Peyer's patch (tissue), 4 donors: ENCODE measurements around the gene GFOD1. TPM values are rescaled to one million over a fixed set of nuclear protein-coding genes. Genes with fewer than 3 reads are reported as not detected.

Experiments used
- DNase-seq, 3 donors: peaks; one replicate each; pipeline ENCODE4 v3.0.0-alpha.2; 2017 to 2019
- H3K27ac ChIP-seq, 4 donors: fragments of 200-600 bp; sonication (generic); one replicate each; pipeline ENCODE4 v1.5.1; 2016 to 2019
- H3K27me3 ChIP-seq, 2 donors: fragments of 200-600 bp; sonication (generic); one replicate each; pipeline ENCODE4 v1.5.1; 2019
- H3K36me3 ChIP-seq, 3 donors: fragments of 200-600 bp; sonication (generic); one replicate each; pipeline ENCODE4 v1.5.1; 2016 to 2019
- H3K4me1 ChIP-seq, 4 donors: fragments of 200-600 bp; sonication (generic); one replicate each; pipeline ENCODE4 v1.5.1; 2016 to 2019
- H3K4me3 ChIP-seq, 4 donors: fragments of 200-600 bp; sonication (generic); 1 replicate in 3 of 4; 2 replicates in 1 of 4; pipeline ENCODE4 v1.5.1; 2016 to 2019; ENCODE audit warnings: mild to moderate bottlenecking in 1 of 4
- H3K9me3 ChIP-seq, 4 donors: fragments of 200-600 bp; sonication (generic); one replicate each; pipeline ENCODE4 v1.5.1; 2016 to 2019; ENCODE audit warnings: mild to moderate bottlenecking in 1 of 4
- POLR2A ChIP-seq, 2 donors: fragments of 450-650 bp; IDR thresholded peaks; one replicate each; pipeline ENCODE4 v1.5.1; 2017; ENCODE audit warnings: antibody characterized with exemption in 2 of 2, mild to moderate bottlenecking in 2 of 2, moderate library complexity in 2 of 2
- total RNA-seq, 4 donors: library from RNA; depleted of rRNA; stranded (reverse); fragments of >200 nt; gene quantifications; one replicate each; pipeline ENCODE4 v1.1.0, GENCODE V29; 2016
- TF ChIP-seq, protein P1 (sequence below), 6 experiments: fragments of 450-650 bp in 4 of 6; fragments of 200-600 bp in 2 of 6; sonication (generic) in 1 of 6; IDR thresholded peaks; one replicate each; pipeline ENCODE4 v1.5.1; 2017 to 2019; ENCODE audit warnings: antibody characterized with exemption in 6 of 6, mild to moderate bottlenecking in 3 of 6, moderate library complexity in 1 of 6

Gene GFOD1
- total RNA-seq, 4 donors from 2014 or later, result 10.7 to 24.2 (median 17.6) TPM

GRCh38 chr6:13524801-13525508, 37.6 kb upstream of the GFOD1 start:
- DNase-seq, result no peak

GRCh38 chr6:13523826-13524622, 36.6 kb upstream of the GFOD1 start:
- Histone ChIP-seq H3K9me3 (no peaks in the 10 kb centered on the region), H3K27ac (no peak overlapping the region), H3K27me3 (no peaks in the 10 kb centered on the region), H3K36me3 (no peaks in the 10 kb centered on the region), H3K4me1 (peaks cover 0 to 7% (median 1%) of the 10 kb centered on the region in 4 donors), H3K4me3 (no peak overlapping the region)
- no peak for TF ChIP-seq POLR2A (IDR thresholded peaks at IDR 0.05)
- TF ChIP-seq, protein P1, sequence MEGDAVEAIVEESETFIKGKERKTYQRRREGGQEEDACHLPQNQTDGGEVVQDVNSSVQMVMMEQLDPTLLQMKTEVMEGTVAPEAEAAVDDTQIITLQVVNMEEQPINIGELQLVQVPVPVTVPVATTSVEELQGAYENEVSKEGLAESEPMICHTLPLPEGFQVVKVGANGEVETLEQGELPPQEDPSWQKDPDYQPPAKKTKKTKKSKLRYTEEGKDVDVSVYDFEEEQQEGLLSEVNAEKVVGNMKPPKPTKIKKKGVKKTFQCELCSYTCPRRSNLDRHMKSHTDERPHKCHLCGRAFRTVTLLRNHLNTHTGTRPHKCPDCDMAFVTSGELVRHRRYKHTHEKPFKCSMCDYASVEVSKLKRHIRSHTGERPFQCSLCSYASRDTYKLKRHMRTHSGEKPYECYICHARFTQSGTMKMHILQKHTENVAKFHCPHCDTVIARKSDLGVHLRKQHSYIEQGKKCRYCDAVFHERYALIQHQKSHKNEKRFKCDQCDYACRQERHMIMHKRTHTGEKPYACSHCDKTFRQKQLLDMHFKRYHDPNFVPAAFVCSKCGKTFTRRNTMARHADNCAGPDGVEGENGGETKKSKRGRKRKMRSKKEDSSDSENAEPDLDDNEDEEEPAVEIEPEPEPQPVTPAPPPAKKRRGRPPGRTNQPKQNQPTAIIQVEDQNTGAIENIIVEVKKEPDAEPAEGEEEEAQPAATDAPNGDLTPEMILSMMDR (IDR thresholded peaks at IDR 0.05), result no peak
- no peak for DNase-seq

More at GRCh38 chr6:13524801-13525508, 37.6 kb upstream of the GFOD1 start:
- no peak overlapping the region for H3K4me3 ChIP-seq
- H3K9me3 ChIP-seq, result no peaks in the 10 kb centered on the region
- TF ChIP-seq POLR2A (IDR thresholded peaks at IDR 0.05), result no peak
- TF ChIP-seq, protein P1 (IDR thresholded peaks at IDR 0.05), result no peak
- H3K27ac ChIP-seq, result no peak overlapping the region
- no peaks in the 10 kb centered on the region for H3K27me3 ChIP-seq
- peaks cover 0 to 7% (median 1%) of the 10 kb centered on the region in 4 donors for H3K4me1 ChIP-seq
- H3K36me3 ChIP-seq, result no peaks in the 10 kb centered on the region

DNA sequence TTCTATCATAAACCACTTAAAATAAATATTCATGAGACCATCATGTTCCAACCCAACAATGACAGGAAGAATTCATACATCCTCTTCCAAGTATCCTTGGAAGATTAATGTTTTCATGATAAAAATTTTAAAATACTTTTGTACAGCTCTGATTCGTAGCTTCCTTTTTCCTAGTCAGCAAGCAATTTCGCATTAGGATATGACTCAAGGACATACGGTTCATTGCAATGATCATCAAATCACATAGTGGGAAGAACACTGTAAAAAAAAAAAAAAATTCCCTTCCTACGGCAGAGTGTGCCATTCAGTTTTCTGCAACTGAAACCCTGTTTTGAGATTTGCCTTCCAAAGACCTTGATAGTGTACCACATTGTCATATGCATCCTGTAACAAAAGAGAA, 35.3 kb upstream of the GFOD1 start:
- no peak overlapping the region for H3K4me3 ChIP-seq
- H3K27ac ChIP-seq, result no peak overlapping the region
- no peaks in the 10 kb centered on the region for H3K27me3 ChIP-seq
- H3K4me1 ChIP-seq, result peaks cover 0 to 7% (median 1%) of the 10 kb centered on the region in 4 donors
- no peaks in the 10 kb centered on the region for H3K36me3 ChIP-seq
- H3K9me3 ChIP-seq, result no peaks in the 10 kb centered on the region
- DNase-seq, result no peak
- TF ChIP-seq, protein P1 (IDR thresholded peaks at IDR 0.05), result no peak
- TF ChIP-seq POLR2A (IDR thresholded peaks at IDR 0.05), result no peak

DNA sequence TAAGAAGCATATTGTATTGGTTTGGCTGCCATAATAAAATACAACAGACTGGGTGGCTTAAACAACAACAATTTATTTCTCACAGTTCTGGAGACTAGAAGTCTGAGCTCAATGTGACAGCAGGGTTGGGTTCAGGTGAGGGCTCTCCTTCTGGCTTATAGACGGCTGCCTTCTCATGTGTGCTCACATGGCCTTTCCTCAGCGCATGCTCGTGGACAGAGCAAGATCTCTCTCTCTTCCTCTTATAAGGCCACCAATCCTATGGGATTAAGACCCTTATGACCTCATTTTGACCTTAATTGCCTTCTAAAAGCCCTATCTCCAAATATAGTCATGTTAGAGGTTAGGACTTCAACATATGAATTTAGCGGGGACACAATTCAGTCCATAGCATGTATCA, 32.4 kb upstream of the GFOD1 start:
- no peak overlapping the region for H3K4me3 ChIP-seq
- H3K36me3 ChIP-seq, result no peaks in the 10 kb centered on the region
- no peak overlapping the region for H3K27ac ChIP-seq
- H3K27me3 ChIP-seq, result no peaks in the 10 kb centered on the region
- no peak for DNase-seq
- no peaks in the 10 kb centered on the region for H3K4me1 ChIP-seq
- TF ChIP-seq POLR2A (IDR thresholded peaks at IDR 0.05), result no peak
- TF ChIP-seq, protein P1 (IDR thresholded peaks at IDR 0.05), result no peak
- no peaks in the 10 kb centered on the region for H3K9me3 ChIP-seq

GRCh38 chr6:13517116-13517515, 29.7 kb upstream of the GFOD1 start:
- H3K4me3 ChIP-seq, result no peak overlapping the region
- no peaks in the 10 kb centered on the region for H3K9me3 ChIP-seq
- H3K36me3 ChIP-seq, result no peaks in the 10 kb centered on the region
- peaks cover 0 to 3% (median 0%) of the 10 kb centered on the region in 4 donors for H3K4me1 ChIP-seq
- TF ChIP-seq POLR2A (IDR thresholded peaks at IDR 0.05), result no peak
- TF ChIP-seq, protein P1 (IDR thresholded peaks at IDR 0.05), result no peak
- DNase-seq, result no peak
- H3K27ac ChIP-seq, result no peak overlapping the region
- H3K27me3 ChIP-seq, result no peaks in the 10 kb centered on the region
